Testis (tissue), 5 donors: Measurements from ENCODE around the gene C11orf91. TPM values are rescaled to one million over a fixed set of nuclear protein-coding genes. Genes with fewer than 3 reads are reported as not detected.

ENCODE experiments used
- DNase-seq: peaks from one replicate; pipeline ENCODE4 v3.0.0-alpha.2; 2019
- H3K27ac ChIP-seq, 2 donors: fragments of 200-600 bp; sonication (generic); one replicate each; pipeline ENCODE4 v1.5.1; 2019
- H3K27me3 ChIP-seq: fragments of 200-600 bp; sonication (generic); one replicate; pipeline ENCODE4 v1.5.1; 2019
- H3K36me3 ChIP-seq: fragments of 200-600 bp; sonication (generic); one replicate; pipeline ENCODE4 v1.5.1; 2017; ENCODE audit warnings: low read depth; ENCODE audit errors: missing control alignments
- H3K4me1 ChIP-seq: fragments of 200-600 bp; sonication (generic); one replicate; pipeline ENCODE4 v1.5.1; 2019
- H3K4me3 ChIP-seq, 2 donors: fragments of 200-600 bp; sonication (generic); one replicate each; pipeline ENCODE4 v1.5.1; 2017 to 2019
- H3K9me3 ChIP-seq: fragments of 200-600 bp; sonication (generic); one replicate; pipeline ENCODE4 v1.5.1; 2017
- CTCF ChIP-seq, 3 experiments: fragments of 450-650 bp in 2 of 3; fragments of 200-600 bp in 1 of 3; sonication (generic) in 1 of 3; IDR thresholded peaks; one replicate each; pipeline ENCODE4 v1.5.1; 2016 to 2019; ENCODE audit warnings: antibody characterized with exemption in 3 of 3, mild to moderate bottlenecking in 2 of 3, moderate library complexity in 1 of 3
- POLR2A ChIP-seq: fragments of 450-650 bp; IDR thresholded peaks from one replicate; pipeline ENCODE4 v1.6.1; 2017; ENCODE audit warnings: antibody characterized with exemption, mild to moderate bottlenecking, moderate library complexity
- WGBS, 2 donors: methylation state at CpG; one replicate each; pipeline ENCODE4 v1.1.5; 2018; 5-methylcytosine and 5-hydroxymethylcytosine counted together
- intact Hi-C: fragments of 100-400 bp; cut with DNase I; formaldehyde crosslinking; loops from one replicate; pipeline ENCODE4 v1.15.1; 2023; ENCODE audit warnings: low total_unique reads
- long read RNA-seq, 2 donors: transcript quantifications; one replicate each; lab custom pipeline, GENCODE V29; 2026
- polyA plus RNA-seq: library from polyadenylated mRNA; stranded (reverse); fragments of 350-450 nt; fragmentation: Illumina TruSeq; extraction: RNeasy Lipid Tissue Mini Kit (QIAGEN cat#74804); gene quantifications from one replicate; pipeline ENCODE4 v1.2.3, GENCODE V29; 2014; ENCODE audit warnings: low read depth, low replicate concordance; ENCODE audit not compliant: insufficient read depth
- total RNA-seq, 2 donors: library from RNA; depleted of rRNA; stranded (reverse); fragments of >200 nt; gene quantifications; one replicate each; pipeline ENCODE4 v1.2.3, GENCODE V29; 2016

The C11orf91 gene
- total RNA-seq (under 1 TPM in 1 of 2 donors, not detected in 1; 0.81 TPM), polyA plus RNA-seq (12.8 TPM)
- long read RNA-seq, donor 1 = 0 reads
- long read RNA-seq, donor 2 = 0 reads

GRCh38 chr11:33700502-33701271 lies at the start of gene C11orf91:
C11orf91 (minus strand) TSS chr11:33700826; CDS start chr11:33700740, 86 bp downstream.
- Histone ChIP-seq H3K27me3 (no peaks in the 10 kb centered on the region), H3K27ac (peak within 1 kb of the TSS; percentile 46 to 62), H3K36me3 (no peaks in the 10 kb centered on the region), H3K9me3 (no peaks in the 10 kb centered on the region), H3K4me1 (peaks cover 17% of the 10 kb centered on the region), H3K4me3 (peak within 1 kb of the TSS; percentile 63 to 67)
- intact Hi-C loops = no loop called here
- 0% methylated on average over 16 to 72 of the region's 72 CpGs for WGBS, 2 donors
- DNase-seq = peak; percentile 97
- TF ChIP-seq POLR2A = no peak
- no peak for TF ChIP-seq CTCF (IDR thresholded peaks at IDR 0.05)

- 40 to 48% methylated on average over 2 of the region's 2 CpGs for WGBS, 2 donors
- TF ChIP-seq POLR2A = no peak
- no peak for TF ChIP-seq CTCF (IDR thresholded peaks at IDR 0.05)
- H3K27ac ChIP-seq = no peak overlapping the region
- no peak overlapping the region for H3K4me3 ChIP-seq
- H3K36me3 ChIP-seq = no peaks in the 10 kb centered on the region
- H3K9me3 ChIP-seq = no peaks in the 10 kb centered on the region
- H3K4me1 ChIP-seq = no peaks in the 10 kb centered on the region
- DNase-seq = no peak
- intact Hi-C loops = no loop called here
- H3K27me3 ChIP-seq = no peaks in the 10 kb centered on the region
These were observed 47.4 kb upstream of the C11orf91 start for GRCh38 chr11:33747979-33748378.

GRCh38 chr11:33743291-33743690 lies 42.7 kb upstream of the C11orf91 start:
- TF ChIP-seq CTCF (IDR thresholded peaks at IDR 0.05) = no peak
- no peak for TF ChIP-seq POLR2A
- DNase-seq = no peak
- H3K4me3 ChIP-seq = no peak overlapping the region
- intact Hi-C loops = no loop called here
- 70 to 86% methylated on average over 5 of the region's 5 CpGs for WGBS, 2 donors
- no peak overlapping the region for H3K27ac ChIP-seq
- no peaks in the 10 kb centered on the region for H3K9me3 ChIP-seq
- no peaks in the 10 kb centered on the region for H3K36me3 ChIP-seq
- no peaks in the 10 kb centered on the region for H3K27me3 ChIP-seq
- no peaks in the 10 kb centered on the region for H3K4me1 ChIP-seq

DNA sequence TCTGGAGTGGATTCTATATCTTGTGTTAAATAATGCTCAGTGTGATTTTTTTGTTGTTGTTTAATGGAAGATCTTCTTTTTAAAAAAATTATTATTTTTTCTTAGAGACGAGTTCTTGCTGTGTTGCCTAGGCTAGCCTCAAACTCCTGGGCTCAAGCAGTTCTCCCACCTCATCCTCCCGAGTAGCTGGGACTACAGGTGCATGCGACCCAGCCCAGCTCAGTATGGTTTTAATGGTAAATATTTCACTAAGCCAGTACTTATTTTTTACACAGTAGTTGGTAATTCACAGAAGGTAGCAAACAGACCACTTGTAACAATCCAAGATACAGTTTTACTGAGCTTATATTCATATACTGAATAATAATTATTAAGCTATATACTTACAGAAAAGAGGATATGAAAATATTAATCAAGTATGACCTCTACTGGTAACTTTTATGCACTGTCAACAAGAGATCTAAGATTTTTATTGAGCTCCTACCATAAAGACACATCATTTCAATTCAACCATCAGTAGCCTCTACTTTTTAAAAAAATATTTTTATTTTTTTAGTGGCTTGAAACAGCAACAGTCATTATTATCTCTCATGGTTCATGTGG lies 41.7 kb upstream of the C11orf91 start:
- Histone ChIP-seq H3K4me1 (peaks cover 3% of the 10 kb centered on the region), H3K36me3 (no peaks in the 10 kb centered on the region), H3K27ac (no peak overlapping the region), H3K4me3 (no peak overlapping the region), H3K9me3 (no peaks in the 10 kb centered on the region), H3K27me3 (no peaks in the 10 kb centered on the region)
- TF ChIP-seq POLR2A (no peak), CTCF (IDR thresholded peaks at IDR 0.05) (peak in 2 of 3 experiments; percentile 17 to 46)
- no peak for DNase-seq
- 74 to 81% methylated on average over 3 of the region's 3 CpGs for WGBS, 2 donors
- intact Hi-C loops = no loop called here
